HG03378 (cell line): ENCODE data around the gene GBP1.
"Not testable (repeated sequence)": the region's sequence is repeated elsewhere in the genome, so short reads cannot be mapped to it uniquely, and the experiment has no call there.

ENCODE experiments used
- ATAC-seq: cut with Tn5 transposase; IDR thresholded peaks from one replicate; pipeline ENCODE4 v1.9.1; 2021; ENCODE audit warnings: mild to moderate bottlenecking, moderate library complexity; ENCODE audit not compliant: unreplicated experiment

GBP1 gene

GRCh38 chr1:89022167-89022959 is 42.6 kb downstream of the GBP1 start, which contains the start of gene GBP3:
TSS of gene GBP3 (minus strand) at chr1:89022866. CDS start at chr1:89020721, 2,145 bp downstream.
- peak; percentile 78 for ATAC-seq

- not testable (repeated sequence) for ATAC-seq
Measured at GRCh38 chr1:89018318-89018717, 46.7 kb downstream of the GBP1 start.

GRCh38 chr1:89008511-89008910 is 56.5 kb downstream of the GBP1 start:
- ATAC-seq, result no peak

GRCh38 chr1:89005286-89006151 is 59.5 kb downstream of the GBP1 start:
- no peak for ATAC-seq
